Measurements from ENCODE around the gene CNTN2. TPM values are rescaled to one million over a fixed set of nuclear protein-coding genes. Genes with fewer than 3 reads are reported as not detected.

Gene CNTN2
- total and polyA plus RNA-seq, 2 of the 4 experiments (the other 2 are of a cell fraction) = not detected

DNA sequence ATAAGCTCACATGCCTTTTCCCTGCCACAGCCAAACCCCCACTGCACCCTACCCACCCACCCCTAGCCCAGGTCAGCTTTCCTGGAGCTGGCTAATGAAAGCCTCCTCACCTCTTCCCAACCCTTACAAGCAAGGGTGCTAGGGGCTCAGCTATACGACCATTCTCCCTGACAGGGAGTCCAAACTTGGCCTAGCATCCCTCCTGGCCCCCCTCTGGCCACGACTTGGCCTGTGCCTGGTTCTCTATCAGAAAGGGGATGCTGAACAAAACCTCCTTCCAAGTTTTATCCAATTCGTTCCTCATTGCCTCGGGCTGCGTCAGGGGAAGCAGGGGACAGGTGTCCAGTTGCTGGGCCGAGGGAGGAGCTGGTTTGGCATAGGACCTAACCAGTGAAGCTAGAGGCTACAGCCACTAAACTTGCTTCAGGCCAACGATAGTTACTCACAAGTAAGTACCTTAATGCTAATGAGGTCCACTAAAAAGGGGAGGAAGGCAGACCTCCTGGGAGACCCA, 32.7 kb downstream of the CNTN2 start:
- Histone ChIP-seq H2AK5ac (ENCODE audit: low read depth, low read length) (no peak overlapping the region), H3K27ac (ENCODE audit: insufficient read depth, low read length) (no peak overlapping the region), H3K9me1 (ENCODE audit: insufficient read depth, low read length) (no peaks in the 10 kb centered on the region; the same call in 1 of the 2 replicates), H3K79me1 (ENCODE audit: low read depth in 1 of 2, low read length in 2 of 2) (no peaks in the 10 kb centered on the region; a peak in 1 of 4 replicates), H2BK15ac (ENCODE audit: low read depth, low read length) (no peak overlapping the region), H3K27me3 (ENCODE audit: control insufficient read depth, insufficient read depth, low read length) (no peaks in the 10 kb centered on the region; the same call in none of the 2 replicates), H2AK9ac (replicated peaks; ENCODE audit: low read depth, low read length, poor library complexity) (no peak overlapping the region), H3K4me1 (ENCODE audit: control insufficient read depth, insufficient read depth, low read length) (no peaks in the 10 kb centered on the region; the same call in 1 of the 2 replicates), H3K18ac (ENCODE audit: low read depth, low read length) (no peak overlapping the region), H2AFZ (replicated peaks; ENCODE audit: low read length, poor library complexity) (no peak overlapping the region), H3K23ac (ENCODE audit: low read depth, low read length) (no peak overlapping the region), H3K9me3 (ENCODE audit: control insufficient read depth, insufficient read depth, low read length) (no peaks in the 10 kb centered on the region), H4K5ac (ENCODE audit: low read depth, low read length) (no peak overlapping the region), H2BK120ac (ENCODE audit: low read depth, low read length) (no peak overlapping the region), H3K4me3 (ENCODE audit: insufficient read depth, low read depth, low read length) (no peak overlapping the region), H3K56ac (ENCODE audit: extremely low read depth, insufficient read depth, low read length) (no peak overlapping the region), H4K91ac (ENCODE audit: insufficient read depth, low read depth, low read length) (no peak overlapping the region), H4K20me1 (ENCODE audit: insufficient read depth, low read length) (no peaks in the 10 kb centered on the region), H3K9ac (ENCODE audit: low read depth, low read length) (no peak overlapping the region), H3K36me3 (ENCODE audit: control insufficient read depth, insufficient read depth, low read length) (no peaks in the 10 kb centered on the region), H3K14ac (replicated peaks; ENCODE audit: low read depth, low read length) (no peak overlapping the region), H4K8ac (ENCODE audit: low read depth in 2 of 2, low read length in 2 of 2) (no peak overlapping the region), H3K4ac (ENCODE audit: low read depth, low read length) (no peak overlapping the region), H3K4me2 (ENCODE audit: low read depth, low read length) (no peak overlapping the region), H2BK5ac (ENCODE audit: low read depth, low read length, poor library complexity, severe bottlenecking) (no peak overlapping the region), H2BK20ac (ENCODE audit: low read depth, low read length) (no peak overlapping the region)
- dilution Hi-C loops (cut with HindIII; ENCODE audit: low sequenced_read_pairs, unreplicated experiment) = no loop called here
- TF ChIP-seq CHD1 (IDR thresholded peaks at IDR 0.05; ENCODE audit: low read depth, low read length) = no peak
- TF ChIP-seq RAD21 (IDR thresholded peaks at IDR 0.05; ENCODE audit: low read length) = no peak
- TF ChIP-seq CEBPB (IDR thresholded peaks at IDR 0.05; ENCODE audit: low read depth, low read length) = no peak
- in situ Hi-C loops (cut with MboI; ENCODE audit: low sequenced_read_pairs) = no loop called here
- ChIA-PET POLR2A (ENCODE audit: unreplicated experiment) (no interaction called here), CTCF (interaction anchor here (0.5 kb wide), 1 partner anchor 165 kb away, joined by 4 read pairs; no protein-coding TSS in a partner anchor)
- 27% methylated on average over 3 of the region's 7 CpGs; no CpG with 5 or more reads in 1 of the 2 experiments for WGBS, 2 experiments (ENCODE audit: extremely low coverage in 2 of 2, insufficient read length in 1 of 2)
- DNase-seq = no peak
- no peak for ATAC-seq (ENCODE audit: low read depth)
- intact Hi-C loops (cut with micrococcal nuclease) = no loop called here
- no TSS peak for BruUV-seq (replicated peaks)
